Fibroblast of villous mesenchyme (primary cell): ENCODE data around the gene CSAG2. TPM values are rescaled to one million over a fixed set of nuclear protein-coding genes. Genes with fewer than 3 reads are reported as not detected.
"Not testable (repeated sequence)": the region's sequence is repeated elsewhere in the genome, so short reads cannot be mapped to it uniquely, and the experiment has no call there.

Experiments used
- DNase-seq: peaks from one replicate; pipeline ENCODE4 v3.0.0-alpha.2; 2010; ENCODE audit warnings: low read depth
- H3K4me3 ChIP-seq: 2 replicates; pipeline ENCODE4 v1.5.1; 2011; ENCODE audit warnings: low read depth, mild to moderate bottlenecking, low read length
- CTCF ChIP-seq: IDR thresholded peaks from 2 replicates; pipeline ENCODE4 v1.5.1; 2012; ENCODE audit warnings: low read depth, mild to moderate bottlenecking, low read length; ENCODE audit not compliant: insufficient read depth
- total RNA-seq: library from RNA; depleted of rRNA; stranded (reverse); fragments of >200 nt; gene quantifications from 2 replicates; pipeline ENCODE4 v1.2.3, GENCODE V29; 2012

Gene CSAG2
- total RNA-seq, 1 donor = not detected

GRCh38 chrX:152725409-152725808 lies 16.3 kb upstream of the CSAG2 start:
- TF ChIP-seq CTCF = no peak
- H3K4me3 ChIP-seq = no peak overlapping the region

GRCh38 chrX:152713815-152714787 lies 5.0 kb upstream of the CSAG2 start, which contains the start of gene MAGEA2B:
MAGEA2B (plus strand) TSS chrX:152714628; CDS start chrX:152717107, 2,479 bp downstream.
- not testable (repeated sequence) for DNase-seq, H3K4me3 ChIP-seq

More at GRCh38 chrX:152725409-152725808, 16.3 kb upstream of the CSAG2 start:
- DNase-seq = no peak

GRCh38 chrX:152713195-152713594 lies 4.1 kb upstream of the CSAG2 start:
- not testable (repeated sequence) for H3K4me3 ChIP-seq, DNase-seq

GRCh38 chrX:152706500-152706899 lies 2.6 kb downstream of the CSAG2 start:
- DNase-seq, H3K4me3 ChIP-seq: not testable (repeated sequence)

- not testable (repeated sequence) for DNase-seq, H3K4me3 ChIP-seq
Observed at GRCh38 chrX:152700390-152700789, 8.7 kb downstream of the CSAG2 start.

- H3K4me3 ChIP-seq, DNase-seq: not testable (repeated sequence)
Observed at GRCh38 chrX:152697952-152698931, 10.8 kb downstream of the CSAG2 start, which contains the start of gene MAGEA3. MAGEA3 (plus strand) TSS chrX:152698794; CDS start chrX:152700833, 2,039 bp downstream.

GRCh38 chrX:152681012-152681411 lies 28.1 kb downstream of the CSAG2 start:
- not testable (repeated sequence) for H3K4me3 ChIP-seq, DNase-seq

GRCh38 chrX:152674652-152675051 lies 34.4 kb downstream of the CSAG2 start:
- DNase-seq, H3K4me3 ChIP-seq: not testable (repeated sequence)

- DNase-seq = no peak
- TF ChIP-seq CTCF = no peak
- H3K4me3 ChIP-seq = no peak overlapping the region
Observed at GRCh38 chrX:152674135-152674534, 34.9 kb downstream of the CSAG2 start.

GRCh38 chrX:152663086-152663485 lies 46.0 kb downstream of the CSAG2 start:
- no peak for DNase-seq
- no peak overlapping the region for H3K4me3 ChIP-seq
- TF ChIP-seq CTCF = no peak
